ENCODE measurements around the gene CCDC149.
"Not testable (repeated sequence)": the region's sequence is repeated elsewhere in the genome, so short reads cannot be mapped to it uniquely, and the experiment has no call there.

Gene CCDC149

DNA sequence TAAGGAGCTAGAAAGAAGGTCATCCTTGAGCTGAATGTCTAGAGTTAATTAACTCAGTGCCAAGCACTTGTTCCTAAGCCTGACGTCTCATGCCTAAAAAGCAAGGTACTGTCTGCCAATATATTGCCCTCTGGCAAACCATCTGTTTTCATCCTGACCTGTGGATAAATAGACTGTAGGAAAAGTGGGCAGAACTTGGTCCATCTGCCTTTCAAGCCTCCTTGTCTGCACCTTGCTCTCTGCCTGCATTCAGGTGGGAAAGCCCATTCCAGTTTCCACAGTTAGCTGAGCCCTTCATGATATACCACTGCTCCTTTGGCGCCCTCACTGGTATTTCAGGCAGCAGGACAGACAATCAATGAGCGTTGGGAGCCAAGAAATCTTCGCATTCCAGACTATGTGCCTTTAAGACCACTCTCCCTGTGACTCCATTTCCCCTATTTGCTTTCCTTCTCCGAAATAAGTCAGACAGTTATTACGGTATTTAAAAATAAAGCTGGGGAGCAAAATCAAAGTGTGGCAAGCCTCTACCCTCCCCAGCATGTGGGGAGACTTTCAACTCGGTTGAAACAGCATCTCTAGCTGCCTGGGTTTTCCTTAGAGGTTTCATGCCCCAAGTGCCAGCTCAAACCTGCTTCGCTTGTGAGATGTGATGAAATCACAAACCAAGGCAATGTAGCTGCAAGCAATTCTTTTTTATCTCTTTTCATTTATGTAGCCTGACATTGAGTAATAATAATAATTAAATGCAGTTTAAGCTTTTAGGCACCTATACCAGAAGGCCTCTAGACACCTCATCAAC, 2.5 kb upstream of the CCDC149 start:
- DNase-seq: no peak

DNA sequence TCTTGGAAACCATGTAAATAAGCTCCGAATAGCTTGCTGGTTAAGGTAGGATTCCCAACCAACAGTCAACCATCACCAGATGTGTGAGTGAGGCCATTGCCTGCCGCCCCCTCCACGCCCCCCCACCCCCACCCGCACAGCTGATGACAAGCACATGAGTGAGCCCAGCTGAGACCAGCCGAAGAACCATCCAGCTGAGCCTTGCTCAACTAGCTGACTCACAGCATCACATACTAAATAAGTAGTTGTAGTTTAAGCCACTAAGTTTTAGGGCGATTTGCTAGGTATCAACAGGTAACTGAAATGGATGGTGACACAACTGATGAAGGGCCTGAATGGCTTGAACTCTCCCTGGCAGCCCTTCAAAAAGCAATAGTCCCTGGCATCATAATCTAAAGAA, 1.6 kb upstream of the CCDC149 start:
- DNase-seq: peak; percentile 22

GRCh38 chr4:24913119-24913485, 260 bp upstream of the CCDC149 start:
- DNase-seq: no peak

DNA sequence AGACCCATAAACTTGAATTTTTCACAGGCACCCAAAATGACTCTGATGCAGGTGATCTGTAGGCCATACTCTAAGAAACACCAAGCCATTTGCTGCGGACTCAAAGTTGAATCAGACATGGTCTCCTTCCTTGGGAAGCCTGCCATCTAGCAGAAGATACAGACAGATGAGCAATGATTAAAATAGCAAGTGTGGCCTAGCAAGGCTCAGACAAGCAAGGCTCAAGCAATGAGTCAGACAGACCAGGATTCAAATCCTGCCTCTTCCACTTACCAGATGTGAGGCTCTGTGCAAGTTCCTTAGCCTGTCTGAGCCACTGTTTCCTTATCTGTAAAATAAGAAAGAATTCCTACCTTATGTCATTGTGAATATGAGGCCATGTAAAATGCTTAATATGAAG, 2.3 kb downstream of the CCDC149 start:
- peak; percentile 81 for DNase-seq

DNA sequence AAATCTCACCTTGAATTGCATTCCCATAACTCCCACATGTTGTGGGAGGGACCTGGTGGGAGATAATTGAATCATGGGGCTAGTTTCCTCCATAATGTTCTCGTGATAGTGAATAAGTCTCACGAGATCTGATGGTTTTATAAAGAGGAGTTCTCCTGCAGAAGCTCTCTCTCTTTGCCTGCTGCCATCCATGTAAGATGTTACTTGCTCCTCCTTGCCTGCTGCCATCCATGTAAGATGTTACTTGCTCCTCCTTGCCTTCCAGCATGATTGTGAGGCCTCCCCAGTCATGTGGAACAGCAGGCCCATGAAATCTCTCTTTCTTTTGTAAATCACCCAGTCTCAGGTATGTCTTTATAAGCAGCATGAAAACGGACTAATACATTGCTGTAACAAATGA, 3.2 kb downstream of the CCDC149 start:
- not testable (repeated sequence) for DNase-seq

DNA sequence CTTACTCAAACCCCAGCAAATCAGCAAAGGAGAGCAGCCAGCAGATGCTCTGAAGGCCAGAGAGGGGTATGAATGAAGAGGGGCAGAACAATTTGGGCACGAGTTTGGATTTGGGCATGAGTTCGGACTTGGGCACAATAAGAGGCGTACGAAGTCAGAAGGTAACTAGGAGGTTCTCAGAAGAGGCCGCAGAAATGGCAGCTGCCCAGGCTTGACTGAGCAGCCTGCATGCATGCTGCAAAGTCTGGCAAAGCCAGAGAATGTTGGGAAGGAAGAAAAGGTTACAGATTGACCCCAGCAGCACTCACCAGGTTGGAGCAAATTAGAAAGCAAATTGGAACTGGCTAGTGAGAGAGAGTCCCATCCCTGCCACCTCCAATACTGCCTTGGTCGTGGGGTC, 15.2 kb downstream of the CCDC149 start:
- DNase-seq: no peak

DNA sequence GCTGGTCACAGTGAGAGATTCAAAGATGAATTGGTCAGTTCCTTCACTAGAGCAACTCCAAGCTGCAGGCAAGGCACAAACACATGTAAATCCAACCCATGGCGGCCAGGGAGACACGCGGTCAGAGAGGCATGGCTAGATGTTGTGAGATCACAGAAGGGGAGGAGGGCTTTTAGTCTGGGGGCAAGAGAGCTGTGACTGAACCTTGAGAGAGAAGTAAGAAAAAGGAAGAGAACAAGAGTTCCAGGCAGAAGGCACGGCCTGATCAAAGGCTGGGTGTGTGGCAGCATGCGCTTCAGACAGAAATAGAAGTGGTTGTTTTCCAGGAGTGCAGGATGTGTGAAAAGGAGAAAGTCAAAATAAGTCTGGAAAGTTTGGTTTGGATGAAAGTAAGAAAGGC, 15.9 kb downstream of the CCDC149 start:
- DNase-seq: no peak

- no peak for DNase-seq
Observed at GRCh38 chr4:24896056-24896455, 16.8 kb downstream of the CCDC149 start.

DNA sequence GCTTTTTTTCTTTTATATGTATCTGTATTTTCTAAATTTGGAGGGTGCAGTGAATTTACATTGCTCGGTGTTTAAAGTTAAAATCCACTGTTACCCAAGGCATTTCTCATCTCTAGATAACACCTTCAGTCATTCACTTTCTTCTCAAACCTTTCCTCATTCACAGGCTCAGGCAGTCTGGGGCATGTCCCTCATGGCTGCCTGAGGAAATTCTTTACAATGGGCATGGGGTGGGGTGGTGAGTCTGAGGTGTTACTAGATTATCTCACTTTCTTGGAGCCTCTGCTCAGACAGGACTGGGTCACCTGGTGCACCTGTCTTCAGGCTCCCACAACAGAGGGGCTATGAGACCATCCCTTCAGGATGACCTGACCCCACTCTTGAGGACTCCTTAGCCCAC, 17.4 kb downstream of the CCDC149 start:
- DNase-seq: no peak

DNA sequence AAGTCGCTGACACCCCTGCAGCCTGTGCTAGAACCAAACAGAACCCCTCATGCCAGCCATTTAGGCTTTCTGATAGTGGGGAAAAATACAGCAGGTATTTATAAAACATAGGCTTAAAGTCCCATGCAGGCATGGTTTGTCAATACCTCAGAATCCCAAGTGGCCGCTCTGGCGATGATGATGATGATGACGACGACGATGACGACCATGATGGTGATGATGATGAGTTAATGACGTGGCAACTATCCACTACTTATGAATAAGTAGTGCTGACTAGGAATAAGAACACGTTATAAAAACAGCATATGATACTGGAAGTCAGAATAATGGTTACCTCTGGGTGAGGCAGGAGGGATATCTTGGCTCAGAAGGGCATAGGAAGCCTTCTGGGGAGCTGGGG, 18.0 kb downstream of the CCDC149 start:
- no peak for DNase-seq

DNA sequence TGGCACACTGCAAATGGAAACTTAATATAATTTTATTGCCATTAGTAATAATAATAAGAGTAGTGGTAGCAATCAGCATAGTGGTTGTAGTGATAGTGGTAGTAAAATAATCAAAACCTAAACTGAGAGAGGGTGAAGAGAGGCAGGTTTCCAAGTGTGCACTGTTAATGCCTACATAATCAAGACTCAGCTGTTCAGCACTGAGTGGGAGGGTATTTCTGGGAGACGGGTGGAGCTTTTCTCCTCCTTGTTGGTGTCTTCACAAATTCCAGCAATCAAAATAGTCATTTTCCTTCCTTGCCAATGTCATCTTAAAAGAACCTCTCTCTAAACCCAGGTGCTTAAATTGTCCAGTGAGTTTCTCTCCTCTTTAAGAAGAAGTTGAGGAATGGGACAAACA, 18.6 kb downstream of the CCDC149 start:
- DNase-seq: no peak

DNA sequence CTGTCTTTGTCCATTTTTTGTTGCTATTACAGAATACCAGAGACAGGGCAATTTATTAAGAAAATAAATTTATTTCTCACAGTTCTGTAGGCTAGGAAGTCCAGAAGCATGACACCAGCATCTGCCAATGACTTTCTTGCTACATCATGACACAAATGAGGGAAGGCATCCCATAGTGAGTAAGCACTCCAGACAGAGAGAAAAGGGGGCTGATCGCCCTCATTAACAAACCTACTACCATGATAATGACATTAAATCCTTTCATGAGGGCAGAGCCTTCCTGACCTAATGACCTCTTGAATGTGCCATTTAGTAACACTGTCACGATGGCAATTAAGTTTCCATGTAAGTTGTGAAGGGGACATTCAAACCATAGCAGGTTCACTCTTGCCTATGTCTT, 20.1 kb downstream of the CCDC149 start:
- DNase-seq: no peak

DNA sequence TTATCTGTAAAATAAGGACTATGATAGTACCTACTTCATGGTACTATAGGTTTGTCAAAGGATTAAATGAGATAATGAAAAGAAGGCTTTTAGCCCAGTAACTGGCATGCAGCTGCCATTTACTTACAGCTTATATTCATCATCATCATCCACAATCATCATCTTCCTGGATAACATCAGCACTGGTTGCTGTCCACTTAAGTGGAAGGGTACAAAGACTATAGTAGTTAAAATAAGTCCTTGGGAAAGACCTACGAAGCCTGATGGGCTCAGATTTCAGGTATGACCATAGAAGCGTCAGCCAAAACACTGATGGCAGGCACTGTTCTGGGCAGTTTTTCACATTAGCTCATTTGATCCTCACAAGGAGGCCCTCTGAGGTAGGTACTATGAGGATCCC, 20.6 kb downstream of the CCDC149 start:
- no peak for DNase-seq

DNA sequence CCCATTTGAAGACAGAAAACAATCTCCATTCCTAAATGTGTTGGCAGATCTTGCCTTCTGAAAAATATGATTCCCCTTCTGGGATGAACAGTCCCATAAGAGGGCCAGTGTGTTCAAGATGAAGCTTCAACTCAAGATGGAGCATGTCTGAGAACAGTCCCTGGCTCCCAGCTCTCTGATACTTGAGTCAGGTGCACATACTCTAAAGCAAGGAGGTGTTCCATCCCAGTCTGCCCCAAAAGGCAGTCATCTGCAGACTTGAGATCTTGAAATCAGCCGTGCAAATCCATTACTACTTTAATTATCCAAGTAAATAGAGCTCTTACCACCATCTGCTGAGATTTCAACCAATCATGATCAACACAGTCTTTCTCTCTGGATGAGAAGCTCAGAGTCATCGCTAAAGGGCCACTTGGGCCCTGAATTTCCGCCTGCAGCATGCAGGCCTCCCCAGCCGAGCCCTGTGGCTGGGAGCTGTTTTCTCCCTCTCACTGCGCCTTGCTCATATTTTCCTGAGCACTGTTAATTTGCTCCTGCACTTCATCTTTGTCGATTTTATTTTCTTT, 22.2 kb downstream of the CCDC149 start:
- no peak for DNase-seq

DNA sequence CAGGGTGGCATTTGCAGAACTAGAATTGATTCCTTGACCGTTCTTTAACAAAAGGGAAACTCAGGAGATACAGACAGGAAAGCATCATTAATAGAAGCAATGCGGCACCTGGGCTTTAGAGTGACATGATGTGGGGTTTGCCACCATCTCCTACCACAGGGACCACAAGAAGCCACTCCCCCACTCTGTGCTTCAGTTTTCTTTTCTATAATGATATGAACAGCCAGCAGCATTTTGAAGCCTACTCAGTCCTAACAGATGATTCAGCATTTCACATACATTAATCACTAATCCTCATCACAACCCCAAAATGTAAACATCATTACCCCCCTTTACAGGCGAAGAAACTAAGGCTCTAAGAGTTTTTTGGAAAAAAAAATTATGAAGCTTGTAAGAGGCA, 22.9 kb downstream of the CCDC149 start:
- peak; percentile 65 for DNase-seq

DNA sequence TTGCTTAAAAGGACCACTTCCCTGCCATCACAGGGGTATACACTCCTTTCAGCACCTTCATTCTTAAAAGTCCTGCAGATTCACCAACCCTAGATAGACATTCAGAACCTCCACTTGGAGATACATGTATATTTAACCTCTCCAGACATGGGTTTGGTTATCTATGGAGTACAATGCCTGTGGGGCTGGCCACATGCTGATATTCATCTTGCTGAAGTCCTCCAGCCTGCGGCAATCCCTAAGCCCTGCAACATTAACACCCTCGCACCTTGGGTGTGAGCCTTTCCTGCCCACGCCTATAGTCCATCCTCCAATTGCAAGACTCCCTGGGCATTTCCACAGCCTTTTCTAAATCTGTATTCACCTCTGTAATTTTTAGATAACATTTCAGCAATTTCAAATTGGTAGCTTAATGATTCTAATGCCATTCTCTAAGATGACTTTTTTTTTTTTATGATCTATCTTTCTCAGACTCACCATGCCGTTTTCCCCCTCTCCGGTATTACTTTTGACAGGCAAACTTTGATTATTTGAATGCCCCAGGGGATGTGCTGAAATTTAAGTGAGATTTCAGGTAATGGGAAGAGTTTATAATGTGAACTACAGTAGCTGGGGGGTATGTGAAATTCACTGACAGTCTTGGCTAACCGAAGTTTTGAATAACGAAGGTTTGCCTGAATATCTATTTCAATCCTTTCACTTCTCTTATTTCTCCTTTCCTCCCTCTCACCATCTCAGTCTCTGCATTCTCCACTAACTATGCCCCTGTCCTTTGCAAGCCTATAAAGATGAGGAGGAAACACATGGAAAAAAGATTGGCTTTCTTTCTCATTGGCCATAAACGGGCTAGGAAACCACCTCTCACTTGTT, 24.1 kb downstream of the CCDC149 start:
- DNase-seq: no peak

- DNase-seq: no peak
Observed at GRCh38 chr4:24887881-24888430, 24.9 kb downstream of the CCDC149 start.

DNA sequence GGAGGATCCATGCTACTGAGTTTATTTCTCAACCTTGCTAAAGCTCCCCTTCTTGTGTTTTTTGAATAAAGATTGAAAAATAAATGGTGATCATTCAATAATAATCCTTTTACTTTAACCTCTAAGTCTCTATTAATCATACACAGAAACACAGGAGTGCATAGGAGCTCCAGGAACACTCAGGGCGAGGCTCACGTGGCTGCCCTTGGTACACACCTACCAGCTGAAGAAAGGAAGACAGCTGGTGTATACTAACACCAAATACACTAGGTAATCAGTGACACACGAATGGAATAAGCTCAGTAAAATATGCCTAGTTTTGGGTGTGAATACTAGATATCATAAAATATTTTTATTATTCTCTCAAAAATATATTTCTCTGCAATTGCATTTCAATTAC, 26.2 kb downstream of the CCDC149 start:
- DNase-seq: no peak

- no peak for DNase-seq
Observed at GRCh38 chr4:24885342-24885741, 27.5 kb downstream of the CCDC149 start.

DNA sequence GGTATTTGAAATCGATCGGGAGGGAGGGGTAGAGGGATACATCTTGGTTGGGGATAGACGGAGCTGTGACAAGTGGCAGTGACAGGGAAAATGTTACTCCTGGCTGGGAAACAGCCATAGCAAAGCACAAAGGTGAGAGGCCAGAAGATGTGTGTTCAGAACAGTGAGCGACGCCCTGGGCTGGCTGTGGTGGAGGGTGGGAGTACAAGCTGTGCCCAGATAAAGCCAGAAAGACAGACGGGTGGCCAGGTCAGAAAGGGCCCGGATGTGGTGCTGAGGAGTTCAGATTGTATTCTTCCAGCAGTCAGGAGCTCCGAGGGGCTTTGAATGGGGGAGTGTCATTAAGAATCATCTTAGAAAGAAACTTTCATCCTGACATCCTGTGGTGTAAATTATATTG, 27.9 kb downstream of the CCDC149 start:
- DNase-seq: no peak

GRCh38 chr4:24881508-24882196, 31.2 kb downstream of the CCDC149 start:
- DNase-seq: no peak

GRCh38 chr4:24880186-24880585, 32.7 kb downstream of the CCDC149 start:
- DNase-seq: no peak

DNA sequence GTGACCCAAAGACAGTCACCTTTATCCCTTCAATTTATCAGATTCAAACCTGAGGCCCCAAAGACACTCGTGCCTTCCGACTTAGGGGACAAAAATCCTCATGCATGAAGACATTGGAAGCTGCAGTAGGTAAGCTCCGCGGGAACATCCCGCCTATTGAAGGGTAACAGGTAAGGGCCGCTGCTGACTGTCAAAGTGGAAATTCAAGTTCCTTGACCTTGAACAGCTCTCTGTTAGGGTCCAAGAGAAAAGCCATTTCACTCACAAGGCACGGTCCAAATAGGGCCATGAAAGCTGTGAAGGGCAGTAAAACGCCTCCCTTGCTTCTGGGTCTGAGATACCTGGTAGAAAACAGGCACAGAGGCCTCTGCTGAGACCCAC, 34.2 kb downstream of the CCDC149 start:
- DNase-seq: no peak

Data from fibroblast of skin of right biceps (primary cell).